HG02798 (cell line): Measurements from ENCODE around the gene CCDC74A.
"Not testable (repeated sequence)": the region's sequence is repeated elsewhere in the genome, so short reads cannot be mapped to it uniquely, and the experiment has no call there.

Source experiments
- ATAC-seq: cut with Tn5 transposase; IDR thresholded peaks from one replicate; pipeline ENCODE4 v1.9.1; 2021; ENCODE audit warnings: mild to moderate bottlenecking; ENCODE audit not compliant: unreplicated experiment, poor library complexity

The CCDC74A gene

DNA sequence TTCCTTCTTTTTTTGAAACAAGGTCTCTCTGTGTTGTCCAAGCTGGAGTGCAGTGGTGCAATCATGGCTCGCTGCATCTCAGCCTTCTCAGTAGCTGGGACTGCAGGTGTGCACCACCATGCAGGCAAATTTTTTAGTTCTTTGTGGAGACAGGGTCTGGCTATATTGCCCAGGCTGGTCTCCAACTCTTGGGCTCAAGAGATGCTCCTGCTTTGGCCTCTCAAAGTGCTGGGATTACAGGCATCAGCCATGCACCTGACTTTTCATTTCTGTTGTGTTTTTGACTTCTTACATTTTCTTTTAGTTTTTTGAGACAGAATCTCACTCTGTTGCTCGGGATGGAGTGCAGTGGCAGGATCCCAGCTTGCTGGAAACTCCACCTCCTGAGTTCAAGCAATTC lies 2.4 kb upstream of the CCDC74A start:
- ATAC-seq: not testable (repeated sequence)

DNA sequence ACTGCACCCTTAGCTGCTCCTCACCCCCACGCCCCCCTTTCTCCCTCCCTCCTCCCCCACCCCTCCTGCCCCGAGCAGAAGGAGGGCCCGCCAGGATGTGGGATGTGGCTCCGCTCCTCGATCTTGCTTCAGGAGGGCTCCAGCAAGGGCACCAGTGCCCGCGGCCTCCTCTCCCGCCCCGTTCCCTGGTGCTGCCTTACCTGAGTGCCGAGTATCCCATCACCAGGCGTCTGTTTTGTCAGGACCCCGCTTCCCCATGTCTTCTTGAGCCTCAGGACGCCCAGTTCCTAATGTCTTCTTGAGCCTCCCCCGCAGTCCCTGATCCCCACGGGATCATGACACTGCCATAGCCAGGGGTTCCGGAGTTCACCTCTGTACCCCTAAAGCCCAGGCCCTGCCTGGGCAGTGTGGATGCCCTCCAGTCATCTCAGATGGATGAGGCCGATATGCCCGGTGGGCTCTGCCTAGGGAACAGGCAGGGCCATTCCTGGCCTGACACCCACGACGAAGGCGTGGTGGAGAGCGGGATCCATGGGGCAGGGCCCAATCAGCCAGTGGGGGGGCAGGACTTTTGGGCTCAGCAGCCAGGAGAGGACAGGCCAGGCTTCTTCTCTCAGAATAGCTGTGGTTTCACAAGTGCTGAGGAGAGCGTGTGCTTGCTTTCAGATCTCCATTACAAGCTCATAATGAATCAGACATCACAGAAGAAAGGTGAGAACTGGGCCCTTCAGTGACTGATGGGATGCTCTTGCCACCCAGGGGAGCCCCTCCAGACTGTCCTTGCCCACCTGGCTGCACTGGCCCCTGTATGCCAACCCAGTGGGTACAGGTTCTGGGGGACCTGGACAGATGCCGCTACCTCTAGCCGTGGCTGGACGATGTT lies 1.5 kb downstream of the CCDC74A start:
- peak; percentile 68 for ATAC-seq

DNA sequence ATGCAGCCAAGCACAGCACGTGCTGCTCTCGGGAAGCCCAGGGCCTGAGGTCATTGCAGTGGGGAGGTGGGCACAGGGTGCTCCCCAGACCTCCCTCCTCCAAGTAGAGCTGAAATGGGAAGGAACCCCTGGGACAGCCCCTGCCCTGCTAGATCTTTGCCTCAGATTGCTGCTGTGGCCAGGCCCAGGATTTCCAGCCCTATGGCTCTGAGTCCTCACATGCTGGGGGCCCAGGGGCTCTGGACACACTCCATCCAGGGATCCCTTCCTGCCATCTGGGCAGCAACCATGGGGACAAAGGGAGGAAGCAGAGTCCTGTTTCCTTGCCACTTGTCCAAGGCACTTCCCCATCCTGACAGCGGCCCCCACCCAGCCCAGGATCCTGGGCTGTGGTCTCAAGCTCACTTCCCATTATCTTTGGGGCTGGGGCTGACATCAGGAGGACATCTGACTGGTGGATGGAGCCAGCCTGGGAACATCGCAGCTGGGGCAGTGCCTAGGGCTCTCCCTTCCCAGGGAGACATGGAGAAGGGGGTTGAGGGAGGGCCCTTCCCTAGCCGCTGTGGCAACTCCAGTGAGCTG lies 2.3 kb downstream of the CCDC74A start:
- ATAC-seq: not testable (repeated sequence)

DNA sequence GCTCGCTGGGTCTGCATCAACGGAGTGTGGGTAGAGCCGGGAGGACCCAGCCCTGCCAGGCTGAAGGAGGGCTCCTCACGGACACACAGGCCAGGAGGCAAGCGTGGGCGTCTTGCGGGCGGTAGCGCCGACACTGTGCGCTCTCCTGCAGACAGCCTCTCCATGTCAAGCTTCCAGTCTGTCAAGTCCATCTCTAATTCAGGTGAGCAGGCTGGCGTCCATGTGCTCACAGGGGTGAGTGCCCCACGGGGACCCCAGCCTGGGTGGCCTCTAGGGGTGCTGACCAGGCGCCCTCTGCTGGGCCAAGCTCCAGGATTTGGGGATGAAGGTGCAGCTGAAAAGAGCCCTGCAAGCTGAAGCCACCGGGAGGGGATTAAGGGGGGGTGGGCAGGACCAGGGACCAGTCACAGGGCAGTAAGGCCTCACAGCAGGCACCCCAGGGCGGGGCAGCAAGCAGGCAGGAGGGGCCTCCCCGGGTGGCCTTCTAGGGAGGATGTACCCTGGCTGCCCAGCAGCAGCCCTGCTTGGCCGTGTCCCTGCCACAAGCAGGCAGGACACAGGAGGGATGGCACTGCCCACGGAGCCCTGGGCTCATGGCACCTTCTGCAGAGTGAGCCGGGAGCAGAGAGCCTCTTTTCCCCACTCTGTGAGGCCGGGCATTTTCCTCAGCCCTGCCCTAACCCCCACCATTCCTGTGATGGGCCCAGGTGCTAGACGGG lies 3.1 kb downstream of the CCDC74A start:
- ATAC-seq: not testable (repeated sequence)

DNA sequence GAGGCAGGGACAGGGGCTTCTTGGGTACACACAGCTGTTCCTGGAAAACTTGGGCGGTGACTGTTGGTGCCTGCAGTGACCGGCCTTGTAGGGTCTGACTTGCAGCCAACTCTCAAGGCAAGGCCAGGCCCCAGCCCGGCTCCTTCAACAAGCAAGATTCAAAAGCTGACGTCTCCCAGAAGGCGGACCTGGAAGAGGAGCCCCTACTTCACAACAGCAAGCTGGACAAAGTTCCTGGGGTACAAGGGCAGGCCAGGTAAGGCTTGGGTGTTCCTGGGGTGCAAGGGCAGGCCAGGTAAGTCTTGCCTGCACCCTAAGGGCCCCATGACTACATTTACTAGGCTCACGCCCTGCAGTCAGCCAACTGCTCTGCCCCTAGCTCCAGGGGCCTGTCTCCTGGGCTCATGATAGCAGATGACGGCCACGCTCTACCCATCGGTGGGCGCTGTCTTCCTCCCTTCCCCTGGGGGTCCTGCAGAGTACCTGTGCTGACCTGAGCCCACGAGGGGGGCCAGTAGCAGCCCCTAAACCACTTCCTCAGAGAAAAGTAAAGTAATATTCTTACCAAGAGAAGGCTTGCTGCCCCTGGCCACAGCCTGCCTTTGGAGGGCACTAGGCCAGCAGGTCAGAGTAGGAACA lies 4.0 kb downstream of the CCDC74A start:
- not testable (repeated sequence) for ATAC-seq

DNA sequence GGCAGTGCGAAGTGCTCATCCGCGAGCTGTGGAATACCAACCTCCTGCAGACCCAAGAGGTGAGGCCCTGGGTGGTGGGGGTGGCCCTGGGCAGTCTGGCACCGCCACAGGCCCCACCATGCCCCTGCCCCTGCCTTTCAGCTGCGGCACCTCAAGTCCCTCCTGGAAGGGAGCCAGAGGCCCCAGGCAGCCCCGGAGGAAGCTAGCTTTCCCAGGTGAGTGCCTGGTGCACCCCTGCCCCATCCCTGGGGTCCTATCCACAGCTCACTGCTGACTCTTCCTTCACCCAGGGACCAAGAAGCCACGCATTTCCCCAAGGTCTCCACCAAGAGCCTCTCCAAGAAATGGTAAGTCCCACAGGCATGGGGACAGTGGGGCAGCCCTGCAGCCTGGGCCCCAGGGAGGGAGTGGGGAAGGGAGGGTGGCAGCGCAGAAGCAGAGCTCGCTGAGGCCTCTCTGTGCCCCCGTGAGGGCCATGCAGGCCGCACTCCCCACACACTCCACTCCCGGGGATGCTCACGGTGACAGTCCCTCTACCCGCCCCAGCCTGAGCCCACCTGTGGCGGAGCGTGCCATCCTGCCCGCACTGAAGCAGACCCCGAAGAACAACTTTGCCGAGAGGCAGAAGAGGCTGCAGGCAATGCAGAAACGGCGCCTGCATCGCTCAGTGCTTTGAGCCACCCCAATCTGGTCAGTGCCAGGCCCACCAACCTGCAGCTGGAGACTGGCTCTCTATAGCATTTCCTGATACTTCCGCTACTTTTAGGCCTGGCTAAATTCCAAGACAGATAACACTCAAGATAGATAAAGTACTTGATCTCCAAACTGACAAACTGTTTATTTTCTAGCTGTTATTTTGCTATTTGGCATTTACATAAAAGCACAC lies 5.3 kb downstream of the CCDC74A start:
- not testable (repeated sequence) for ATAC-seq

DNA sequence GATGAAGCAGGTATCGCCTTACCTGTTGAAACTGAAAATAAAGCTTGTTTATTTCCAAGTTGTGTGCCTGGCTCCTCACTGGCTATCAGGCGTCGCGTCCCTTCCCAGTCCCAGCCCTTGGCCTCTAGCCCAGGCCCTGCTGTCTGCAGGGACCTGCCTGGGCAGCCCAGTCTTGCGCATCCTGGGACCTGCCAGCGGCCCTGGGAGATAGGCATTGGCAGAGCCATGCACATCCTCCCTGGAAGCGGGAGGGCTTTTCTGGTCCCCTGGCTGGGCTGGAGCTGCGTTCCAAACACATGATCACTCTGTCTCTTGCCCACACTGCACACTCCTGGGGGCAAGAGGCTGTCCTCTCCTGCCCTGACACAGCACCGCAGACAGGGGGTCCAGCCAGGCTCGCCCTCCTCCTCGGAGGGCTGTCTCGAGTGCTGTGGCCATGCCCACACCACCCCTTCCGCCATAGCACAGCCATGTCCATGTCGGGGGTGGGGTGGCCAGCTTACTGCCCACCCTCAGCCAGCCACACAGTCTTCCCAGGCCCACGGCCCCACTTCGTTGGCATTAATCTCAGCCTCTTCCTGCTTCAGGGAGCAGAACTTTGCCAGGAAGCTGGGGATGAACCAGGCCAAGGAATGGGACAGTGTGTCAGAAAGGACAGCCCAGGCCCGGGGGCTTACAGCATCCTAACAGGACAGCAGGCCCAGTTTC lies 6.1 kb downstream of the CCDC74A start:
- ATAC-seq: not testable (repeated sequence)

DNA sequence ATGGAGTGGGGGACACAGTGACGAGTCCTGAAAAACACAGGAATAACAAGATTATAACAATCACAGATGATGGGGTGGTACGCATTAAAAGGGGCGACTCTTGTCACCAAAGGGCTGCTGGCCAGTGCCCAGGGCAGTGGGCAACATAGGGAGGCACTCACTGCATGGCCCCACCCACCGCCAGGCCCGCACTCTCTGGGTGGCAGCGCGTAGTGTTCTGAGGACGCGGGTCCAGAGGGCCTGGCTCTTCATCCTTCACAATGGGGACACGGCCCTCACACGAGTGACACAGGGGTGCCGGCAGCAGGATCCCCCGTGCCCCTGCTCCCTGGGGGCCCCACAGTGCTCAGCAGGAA lies 6.6 kb downstream of the CCDC74A start:
- not testable (repeated sequence) for ATAC-seq

DNA sequence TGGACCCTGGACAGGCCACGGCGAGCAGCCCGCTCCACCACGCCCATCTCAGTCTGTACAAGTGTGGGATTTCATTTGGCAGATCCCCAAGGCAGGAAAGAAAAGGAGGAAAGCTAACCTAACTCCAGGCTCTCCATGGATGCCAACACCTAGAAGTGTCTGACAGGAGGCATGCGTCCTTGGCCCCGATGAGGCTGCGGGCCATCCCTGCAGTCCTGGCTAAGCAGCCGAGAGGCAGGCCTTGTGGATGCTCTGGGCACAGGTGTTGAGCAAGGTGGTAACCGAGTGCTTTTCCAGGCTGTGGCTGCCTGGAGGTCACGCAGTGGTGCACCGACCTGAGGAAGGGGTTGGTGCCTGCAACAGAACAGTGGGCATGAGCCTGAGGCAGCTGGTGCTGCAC lies 7.3 kb downstream of the CCDC74A start:
- not testable (repeated sequence) for ATAC-seq

DNA sequence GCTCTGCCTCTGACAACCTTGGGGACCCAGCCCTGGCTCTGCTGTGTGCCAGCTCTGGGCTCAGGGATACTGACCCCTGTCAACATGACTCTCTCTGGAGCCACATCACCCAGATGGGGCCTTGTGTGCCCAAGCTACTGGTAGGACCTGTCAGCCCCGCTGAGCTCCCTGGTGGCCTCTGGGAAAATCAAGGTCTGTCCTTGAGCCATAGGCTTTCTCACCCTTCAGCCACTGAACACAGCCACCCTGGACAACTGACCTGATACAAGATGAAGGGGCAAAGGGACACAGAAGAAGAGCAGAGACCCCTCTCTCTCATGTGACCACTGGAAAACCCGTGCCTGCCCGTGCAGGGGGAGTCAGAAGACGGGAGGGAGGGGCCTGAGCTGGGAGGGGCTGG lies 7.8 kb downstream of the CCDC74A start:
- no peak for ATAC-seq

DNA sequence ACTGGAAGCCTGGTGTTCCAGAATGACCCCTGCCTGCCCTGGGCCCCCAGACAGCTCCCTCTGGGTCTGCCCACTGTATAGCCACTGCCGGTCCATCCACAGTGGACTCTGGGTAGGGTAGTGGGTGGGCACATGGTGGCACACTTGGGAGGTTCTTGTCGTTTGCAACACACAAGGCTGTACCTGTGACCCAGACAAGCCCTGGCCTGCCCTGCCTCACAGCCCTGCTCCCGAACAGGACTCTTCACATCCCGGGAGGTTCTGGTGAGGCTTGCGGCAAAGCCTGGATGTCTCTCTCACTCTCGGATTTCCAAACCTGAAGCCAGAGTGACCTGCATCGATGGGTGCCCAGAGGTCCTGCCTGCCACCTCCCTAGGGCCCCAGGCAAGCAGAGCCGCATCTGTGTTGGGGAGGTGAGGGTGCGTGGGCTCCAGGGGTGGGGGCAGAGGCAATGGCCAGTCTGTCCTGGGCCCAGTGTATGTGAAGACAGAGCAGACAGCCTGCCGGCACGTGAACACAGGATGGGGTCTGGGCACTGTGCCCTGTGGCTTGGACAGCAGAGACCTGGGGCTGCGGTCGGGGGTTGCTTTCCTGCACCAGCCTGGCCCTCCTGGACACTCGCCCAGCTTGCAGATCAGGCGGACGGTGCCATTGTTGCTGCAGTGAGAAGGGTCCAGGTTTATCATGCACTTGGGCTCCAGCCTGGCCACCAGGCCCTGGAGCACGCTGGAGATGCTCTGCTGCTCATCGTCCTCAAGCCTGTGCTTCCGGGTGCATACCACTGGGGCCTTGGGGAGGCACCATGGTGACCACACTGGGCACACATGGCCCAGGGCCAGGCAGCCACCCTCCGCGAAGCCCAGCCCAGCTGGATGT lies 8.5 kb downstream of the CCDC74A start:
- not testable (repeated sequence) for ATAC-seq

DNA sequence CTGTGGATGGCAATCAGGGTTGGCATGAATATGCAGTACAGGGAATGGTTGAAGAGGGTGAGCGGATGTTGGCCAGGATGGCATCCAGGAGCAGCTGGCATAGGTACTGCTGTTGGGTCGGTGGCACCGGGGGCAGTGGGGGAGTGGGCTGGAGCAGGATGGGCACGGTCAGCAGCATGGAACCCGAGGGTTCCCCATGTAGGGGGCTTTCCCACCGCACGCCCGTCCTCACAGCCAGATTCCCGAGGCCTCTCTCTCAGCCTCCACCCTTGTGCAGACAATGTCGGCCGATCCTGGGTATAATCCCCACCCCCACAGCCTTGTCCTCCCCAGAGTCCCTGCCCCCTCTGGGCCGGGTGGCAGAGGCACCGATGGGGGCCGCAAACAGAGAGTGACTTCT lies 9.2 kb downstream of the CCDC74A start:
- not testable (repeated sequence) for ATAC-seq

DNA sequence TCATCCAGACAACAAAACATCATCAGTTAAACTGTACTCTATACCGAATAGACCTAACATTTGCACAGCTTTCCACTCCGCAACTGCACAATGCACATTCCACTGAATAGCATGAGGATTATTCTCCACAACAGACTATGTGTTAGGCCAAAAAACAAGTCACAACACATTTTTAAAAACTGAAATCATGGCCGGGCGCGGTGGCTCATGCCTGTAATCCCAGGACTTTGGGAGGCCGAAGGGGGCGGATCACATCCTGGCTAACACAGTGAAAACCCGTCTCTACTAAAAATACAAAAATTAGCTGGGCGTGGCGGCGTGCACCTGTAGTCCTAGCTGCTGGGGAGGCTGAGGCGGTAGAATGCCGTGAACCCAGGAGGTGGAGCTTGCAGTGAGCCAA lies 11.2 kb downstream of the CCDC74A start:
- ATAC-seq: not testable (repeated sequence)

DNA sequence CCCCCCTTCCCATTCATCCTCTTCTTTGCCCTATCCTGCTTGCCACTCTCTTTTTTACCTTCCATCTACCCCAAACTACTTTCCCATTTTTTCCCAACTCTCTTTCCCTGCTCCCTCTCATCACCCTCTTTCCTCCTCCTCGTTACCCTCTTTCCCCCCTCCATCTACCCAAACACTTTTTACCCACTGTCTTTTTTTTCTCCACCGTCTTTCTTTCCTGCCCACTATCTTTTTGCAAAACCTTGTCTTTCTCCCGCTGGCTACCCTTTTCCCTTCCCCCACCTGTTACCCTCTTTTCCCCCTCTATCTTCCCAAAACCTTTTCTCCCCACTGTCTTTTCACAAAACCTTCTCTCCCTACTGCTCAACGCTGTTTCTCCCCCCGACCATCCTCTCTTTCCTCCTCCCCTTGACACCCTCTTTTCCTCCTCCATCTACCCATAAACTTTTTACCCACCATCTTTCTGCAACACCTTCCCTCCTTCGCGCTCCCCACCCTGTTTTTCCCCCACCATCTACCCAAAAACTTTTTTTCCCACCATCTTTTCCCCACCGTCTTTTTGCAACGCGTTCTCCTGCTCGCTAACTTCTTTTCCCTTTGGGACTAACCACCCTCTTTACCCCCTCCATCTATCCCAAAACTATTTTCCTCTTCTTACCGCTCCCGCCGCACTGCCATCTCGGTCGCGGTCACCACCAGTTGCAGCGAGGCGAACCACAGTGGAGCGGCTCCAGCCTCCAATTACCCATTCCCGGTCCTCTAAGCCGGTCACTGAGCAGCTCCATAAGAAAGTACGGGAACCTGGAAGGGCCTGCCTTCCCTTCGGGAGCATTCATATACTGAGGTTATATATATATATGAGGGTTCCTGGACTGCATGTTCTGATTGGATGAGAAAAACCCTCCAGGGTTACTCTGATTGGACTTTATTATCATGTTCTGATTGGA lies 15.0 kb downstream of the CCDC74A start:
- ATAC-seq: no peak

DNA sequence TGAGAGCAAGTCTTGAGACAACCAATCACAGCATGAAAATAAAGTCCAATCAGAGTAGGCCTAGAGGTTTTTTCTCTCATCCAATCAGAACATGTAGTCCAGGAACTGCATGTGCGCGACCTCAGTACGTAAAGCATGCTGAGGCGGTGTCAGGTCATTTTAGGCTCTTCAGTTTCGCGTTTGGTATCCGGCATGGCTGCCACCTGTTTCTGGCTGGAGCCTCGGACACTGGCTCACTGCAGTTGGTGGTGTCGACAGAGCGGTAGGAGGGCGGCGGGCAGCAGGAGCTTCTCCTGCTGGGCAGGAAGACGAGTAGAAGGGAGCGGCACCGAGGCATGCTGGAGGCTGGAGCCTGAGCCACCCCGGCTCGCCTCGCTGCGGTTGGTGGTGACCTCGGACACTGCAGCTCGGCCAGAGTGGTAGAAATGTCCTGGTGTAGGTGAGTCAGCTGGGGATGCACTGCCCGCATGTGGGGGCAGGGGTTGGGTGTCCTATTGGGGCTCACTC lies 15.8 kb downstream of the CCDC74A start:
- ATAC-seq: no peak

DNA sequence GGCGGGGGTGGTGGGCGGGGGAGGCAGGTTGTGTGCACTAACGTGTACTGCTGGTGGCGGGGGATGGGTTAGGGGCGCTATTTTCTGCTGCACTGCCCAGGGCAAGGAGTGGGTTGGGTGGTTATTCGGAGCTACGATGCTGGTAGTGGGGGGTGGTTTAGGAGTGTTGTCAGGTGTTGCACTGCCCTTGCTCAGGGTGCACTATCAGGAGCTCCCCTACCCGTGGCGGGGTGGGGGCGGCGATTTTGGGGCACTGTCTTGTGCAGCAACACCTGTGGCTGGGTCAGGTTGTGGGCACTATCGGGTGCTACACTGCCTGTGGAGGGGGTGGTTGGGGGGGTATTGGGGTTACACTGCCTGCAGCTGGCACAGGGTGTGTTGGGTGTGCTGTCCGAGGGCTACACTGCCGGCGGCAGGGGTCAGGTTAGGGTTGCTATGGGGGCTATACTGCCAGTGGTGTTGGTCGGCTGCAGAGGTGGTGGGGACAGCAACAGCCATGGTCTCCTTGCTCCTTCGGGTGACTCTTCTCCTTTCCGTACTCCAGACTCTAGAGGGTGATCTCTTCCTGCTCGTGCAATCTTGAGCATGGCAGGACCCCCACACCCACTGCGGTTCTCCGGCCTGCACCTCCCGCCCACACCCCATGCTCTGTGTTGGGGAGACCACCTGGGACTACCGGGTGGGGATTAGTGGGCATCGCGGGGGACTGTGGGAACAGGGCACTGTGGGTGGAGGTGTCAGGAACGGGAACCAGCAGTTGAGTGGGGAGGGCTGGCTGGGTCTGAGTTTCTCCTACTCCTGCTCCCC lies 16.5 kb downstream of the CCDC74A start:
- not testable (repeated sequence) for ATAC-seq
